ENCODE measurements around the gene CBX5. TPM values are rescaled to one million over a fixed set of nuclear protein-coding genes. Genes with fewer than 3 reads are reported as not detected.
A peak's percentile ranks its signal among the peaks of the same experiment; 100 is the strongest.

The CBX5 gene
- total and polyA plus RNA-seq, 9 of the 15 experiments (the other 6 are each of a cell fraction or from before 2014, with no cell fraction given) = 32.6 to 102 (median 59.2) TPM

GRCh38 chr12:54324617-54325441, 44.9 kb upstream of the CBX5 start, which contains the start of gene COPZ1 (continued):
- TF ChIP-seq RBM25 (IDR thresholded peaks at IDR 0.05; ENCODE audit: low read depth, low read length, severe bottlenecking) (peak; percentile 87), SETDB1 (IDR thresholded peaks at IDR 0.05; ENCODE audit: low read length) (no peak), NEUROD1 (IDR thresholded peaks at IDR 0.05; ENCODE audit: borderline replicate concordance, low read depth, low read length, partially characterized antibody) (peak; percentile 97), CBFB (CRISPR knock-in tag; IDR thresholded peaks at IDR 0.05) (peak; percentile 53; the same call in 1 of the 2 replicates), SMARCA4 (IDR thresholded peaks at IDR 0.05) (peak; percentile 7), BHLHE40 (IDR thresholded peaks at IDR 0.05; ENCODE audit: low read length) (peak; percentile 24; the same call in 1 of the 2 replicates), ZNF277 (CRISPR knock-in tag; IDR thresholded peaks at IDR 0.05; ENCODE audit: borderline replicate concordance) (no peak), ZNF445 (CRISPR knock-in tag; IDR thresholded peaks at IDR 0.05; ENCODE audit: low read depth) (peak; percentile 76; the same call in 1 of the 2 replicates), MYBL2 (IDR thresholded peaks at IDR 0.05; ENCODE audit: low read depth) (no peak), MYBL2 (CRISPR knock-in tag; IDR thresholded peaks at IDR 0.05; ENCODE audit: borderline replicate concordance) (no peak), POLR2G (IDR thresholded peaks at IDR 0.05; ENCODE audit: low read depth, low read length) (peak; percentile 91), RNF2 (IDR thresholded peaks at IDR 0.05) (no peak), NR4A1 (CRISPR knock-in tag; IDR thresholded peaks at IDR 0.05) (peak; percentile 76; the same call in 1 of the 2 replicates), NR4A1 (tag; IDR thresholded peaks at IDR 0.05) (peak; percentile 20; the same call in 1 of the 2 replicates), SAFB2 (IDR thresholded peaks at IDR 0.05; ENCODE audit: borderline replicate concordance, low read depth, low read length, severe bottlenecking) (no peak), EP400 (IDR thresholded peaks at IDR 0.05) (peak; percentile 98), MAFG (tag; conservative IDR thresholded peaks at IDR 0.05) (no peak; the same call in 1 of the 2 replicates), CBFA2T2 (conservative IDR thresholded peaks at IDR 0.05) (peak; percentile 53), RB1 (IDR thresholded peaks at IDR 0.05; ENCODE audit: low read depth) (peak; percentile 52), ZC3H8 (IDR thresholded peaks at IDR 0.05) (0 out of 2 replicates have a peak, but pooled peaks have one; percentile 12), HDAC8 (tag; IDR thresholded peaks at IDR 0.05) (no peak), ELF1 (tag; IDR thresholded peaks at IDR 0.05) (peak; percentile 95), CTBP1 (IDR thresholded peaks at IDR 0.05; ENCODE audit: borderline replicate concordance) (peak; percentile 63), ZFX (CRISPR knock-in tag; IDR thresholded peaks at IDR 0.05) (peak; percentile 100), ESRRA (IDR thresholded peaks at IDR 0.05; ENCODE audit: borderline replicate concordance, low read depth) (peak; percentile 71; the same call in 1 of the 2 replicates), ZNF707 (CRISPR knock-in tag; conservative IDR thresholded peaks at IDR 0.05) (0 out of 2 replicates have a peak, but pooled peaks have one; percentile 46)
- TF ChIP-seq, protein P1, sequence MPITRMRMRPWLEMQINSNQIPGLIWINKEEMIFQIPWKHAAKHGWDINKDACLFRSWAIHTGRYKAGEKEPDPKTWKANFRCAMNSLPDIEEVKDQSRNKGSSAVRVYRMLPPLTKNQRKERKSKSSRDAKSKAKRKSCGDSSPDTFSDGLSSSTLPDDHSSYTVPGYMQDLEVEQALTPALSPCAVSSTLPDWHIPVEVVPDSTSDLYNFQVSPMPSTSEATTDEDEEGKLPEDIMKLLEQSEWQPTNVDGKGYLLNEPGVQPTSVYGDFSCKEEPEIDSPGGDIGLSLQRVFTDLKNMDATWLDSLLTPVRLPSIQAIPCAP (CRISPR knock-in tag; IDR thresholded peaks at IDR 0.05; ENCODE audit: borderline replicate concordance) = no peak
